ENCODE results near the gene QSOX1. TPM values are rescaled to one million over a fixed set of nuclear protein-coding genes. Genes with fewer than 3 reads are reported as not detected.
A peak's percentile ranks its signal among the peaks of the same experiment; 100 is the strongest.

Gene QSOX1
- total RNA-seq, 1 experiment from 2014 or later: 135 TPM

- Mint-ChIP-seq H3K27ac (peak overlapping the region; percentile 15; the same call in 1 of the 2 replicates), H3K4me1 (0 out of 2 replicates have a peak, but pooled peaks cover 2% of the 10 kb centered on the region), H3K4me3 (no peak overlapping the region), H3K27me3 (ENCODE audit: low read depth) (no peaks in the 10 kb centered on the region), H3K9me3 (no peaks in the 10 kb centered on the region), H3K36me3 (no peaks in the 10 kb centered on the region)
- TF ChIP-seq, protein P1, sequence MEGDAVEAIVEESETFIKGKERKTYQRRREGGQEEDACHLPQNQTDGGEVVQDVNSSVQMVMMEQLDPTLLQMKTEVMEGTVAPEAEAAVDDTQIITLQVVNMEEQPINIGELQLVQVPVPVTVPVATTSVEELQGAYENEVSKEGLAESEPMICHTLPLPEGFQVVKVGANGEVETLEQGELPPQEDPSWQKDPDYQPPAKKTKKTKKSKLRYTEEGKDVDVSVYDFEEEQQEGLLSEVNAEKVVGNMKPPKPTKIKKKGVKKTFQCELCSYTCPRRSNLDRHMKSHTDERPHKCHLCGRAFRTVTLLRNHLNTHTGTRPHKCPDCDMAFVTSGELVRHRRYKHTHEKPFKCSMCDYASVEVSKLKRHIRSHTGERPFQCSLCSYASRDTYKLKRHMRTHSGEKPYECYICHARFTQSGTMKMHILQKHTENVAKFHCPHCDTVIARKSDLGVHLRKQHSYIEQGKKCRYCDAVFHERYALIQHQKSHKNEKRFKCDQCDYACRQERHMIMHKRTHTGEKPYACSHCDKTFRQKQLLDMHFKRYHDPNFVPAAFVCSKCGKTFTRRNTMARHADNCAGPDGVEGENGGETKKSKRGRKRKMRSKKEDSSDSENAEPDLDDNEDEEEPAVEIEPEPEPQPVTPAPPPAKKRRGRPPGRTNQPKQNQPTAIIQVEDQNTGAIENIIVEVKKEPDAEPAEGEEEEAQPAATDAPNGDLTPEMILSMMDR (IDR thresholded peaks at IDR 0.05): no peak
- TF ChIP-seq, protein P2, sequence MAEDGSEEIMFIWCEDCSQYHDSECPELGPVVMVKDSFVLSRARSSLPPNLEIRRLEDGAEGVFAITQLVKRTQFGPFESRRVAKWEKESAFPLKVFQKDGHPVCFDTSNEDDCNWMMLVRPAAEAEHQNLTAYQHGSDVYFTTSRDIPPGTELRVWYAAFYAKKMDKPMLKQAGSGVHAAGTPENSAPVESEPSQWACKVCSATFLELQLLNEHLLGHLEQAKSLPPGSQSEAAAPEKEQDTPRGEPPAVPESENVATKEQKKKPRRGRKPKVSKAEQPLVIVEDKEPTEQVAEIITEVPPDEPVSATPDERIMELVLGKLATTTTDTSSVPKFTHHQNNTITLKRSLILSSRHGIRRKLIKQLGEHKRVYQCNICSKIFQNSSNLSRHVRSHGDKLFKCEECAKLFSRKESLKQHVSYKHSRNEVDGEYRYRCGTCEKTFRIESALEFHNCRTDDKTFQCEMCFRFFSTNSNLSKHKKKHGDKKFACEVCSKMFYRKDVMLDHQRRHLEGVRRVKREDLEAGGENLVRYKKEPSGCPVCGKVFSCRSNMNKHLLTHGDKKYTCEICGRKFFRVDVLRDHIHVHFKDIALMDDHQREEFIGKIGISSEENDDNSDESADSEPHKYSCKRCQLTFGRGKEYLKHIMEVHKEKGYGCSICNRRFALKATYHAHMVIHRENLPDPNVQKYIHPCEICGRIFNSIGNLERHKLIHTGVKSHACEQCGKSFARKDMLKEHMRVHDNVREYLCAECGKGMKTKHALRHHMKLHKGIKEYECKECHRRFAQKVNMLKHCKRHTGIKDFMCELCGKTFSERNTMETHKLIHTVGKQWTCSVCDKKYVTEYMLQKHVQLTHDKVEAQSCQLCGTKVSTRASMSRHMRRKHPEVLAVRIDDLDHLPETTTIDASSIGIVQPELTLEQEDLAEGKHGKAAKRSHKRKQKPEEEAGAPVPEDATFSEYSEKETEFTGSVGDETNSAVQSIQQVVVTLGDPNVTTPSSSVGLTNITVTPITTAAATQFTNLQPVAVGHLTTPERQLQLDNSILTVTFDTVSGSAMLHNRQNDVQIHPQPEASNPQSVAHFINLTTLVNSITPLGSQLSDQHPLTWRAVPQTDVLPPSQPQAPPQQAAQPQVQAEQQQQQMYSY (CRISPR knock-in tag; IDR thresholded peaks at IDR 0.05): no peak
- no peak for TF ChIP-seq ERG (CRISPR knock-in tag; IDR thresholded peaks at IDR 0.05)
- TF ChIP-seq ESRRA (CRISPR knock-in tag; IDR thresholded peaks at IDR 0.05; ENCODE audit: borderline replicate concordance): no peak
- TF ChIP-seq ARID4B (CRISPR knock-in tag; IDR thresholded peaks at IDR 0.05; ENCODE audit: borderline replicate concordance): no peak
- TF ChIP-seq MYBL2 (CRISPR knock-in tag; IDR thresholded peaks at IDR 0.05): no peak
- TF ChIP-seq, protein P3, sequence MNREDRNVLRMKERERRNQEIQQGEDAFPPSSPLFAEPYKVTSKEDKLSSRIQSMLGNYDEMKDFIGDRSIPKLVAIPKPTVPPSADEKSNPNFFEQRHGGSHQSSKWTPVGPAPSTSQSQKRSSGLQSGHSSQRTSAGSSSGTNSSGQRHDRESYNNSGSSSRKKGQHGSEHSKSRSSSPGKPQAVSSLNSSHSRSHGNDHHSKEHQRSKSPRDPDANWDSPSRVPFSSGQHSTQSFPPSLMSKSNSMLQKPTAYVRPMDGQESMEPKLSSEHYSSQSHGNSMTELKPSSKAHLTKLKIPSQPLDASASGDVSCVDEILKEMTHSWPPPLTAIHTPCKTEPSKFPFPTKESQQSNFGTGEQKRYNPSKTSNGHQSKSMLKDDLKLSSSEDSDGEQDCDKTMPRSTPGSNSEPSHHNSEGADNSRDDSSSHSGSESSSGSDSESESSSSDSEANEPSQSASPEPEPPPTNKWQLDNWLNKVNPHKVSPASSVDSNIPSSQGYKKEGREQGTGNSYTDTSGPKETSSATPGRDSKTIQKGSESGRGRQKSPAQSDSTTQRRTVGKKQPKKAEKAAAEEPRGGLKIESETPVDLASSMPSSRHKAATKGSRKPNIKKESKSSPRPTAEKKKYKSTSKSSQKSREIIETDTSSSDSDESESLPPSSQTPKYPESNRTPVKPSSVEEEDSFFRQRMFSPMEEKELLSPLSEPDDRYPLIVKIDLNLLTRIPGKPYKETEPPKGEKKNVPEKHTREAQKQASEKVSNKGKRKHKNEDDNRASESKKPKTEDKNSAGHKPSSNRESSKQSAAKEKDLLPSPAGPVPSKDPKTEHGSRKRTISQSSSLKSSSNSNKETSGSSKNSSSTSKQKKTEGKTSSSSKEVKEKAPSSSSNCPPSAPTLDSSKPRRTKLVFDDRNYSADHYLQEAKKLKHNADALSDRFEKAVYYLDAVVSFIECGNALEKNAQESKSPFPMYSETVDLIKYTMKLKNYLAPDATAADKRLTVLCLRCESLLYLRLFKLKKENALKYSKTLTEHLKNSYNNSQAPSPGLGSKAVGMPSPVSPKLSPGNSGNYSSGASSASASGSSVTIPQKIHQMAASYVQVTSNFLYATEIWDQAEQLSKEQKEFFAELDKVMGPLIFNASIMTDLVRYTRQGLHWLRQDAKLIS (CRISPR knock-in tag; IDR thresholded peaks at IDR 0.05; ENCODE audit: borderline replicate concordance): no peak
- TF ChIP-seq, protein P4, sequence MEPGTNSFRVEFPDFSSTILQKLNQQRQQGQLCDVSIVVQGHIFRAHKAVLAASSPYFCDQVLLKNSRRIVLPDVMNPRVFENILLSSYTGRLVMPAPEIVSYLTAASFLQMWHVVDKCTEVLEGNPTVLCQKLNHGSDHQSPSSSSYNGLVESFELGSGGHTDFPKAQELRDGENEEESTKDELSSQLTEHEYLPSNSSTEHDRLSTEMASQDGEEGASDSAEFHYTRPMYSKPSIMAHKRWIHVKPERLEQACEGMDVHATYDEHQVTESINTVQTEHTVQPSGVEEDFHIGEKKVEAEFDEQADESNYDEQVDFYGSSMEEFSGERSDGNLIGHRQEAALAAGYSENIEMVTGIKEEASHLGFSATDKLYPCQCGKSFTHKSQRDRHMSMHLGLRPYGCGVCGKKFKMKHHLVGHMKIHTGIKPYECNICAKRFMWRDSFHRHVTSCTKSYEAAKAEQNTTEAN (CRISPR knock-in tag; IDR thresholded peaks at IDR 0.05): no peak
- TF ChIP-seq ZNF138 (CRISPR knock-in tag; conservative IDR thresholded peaks at IDR 0.05): no peak
- TF ChIP-seq, protein P5, sequence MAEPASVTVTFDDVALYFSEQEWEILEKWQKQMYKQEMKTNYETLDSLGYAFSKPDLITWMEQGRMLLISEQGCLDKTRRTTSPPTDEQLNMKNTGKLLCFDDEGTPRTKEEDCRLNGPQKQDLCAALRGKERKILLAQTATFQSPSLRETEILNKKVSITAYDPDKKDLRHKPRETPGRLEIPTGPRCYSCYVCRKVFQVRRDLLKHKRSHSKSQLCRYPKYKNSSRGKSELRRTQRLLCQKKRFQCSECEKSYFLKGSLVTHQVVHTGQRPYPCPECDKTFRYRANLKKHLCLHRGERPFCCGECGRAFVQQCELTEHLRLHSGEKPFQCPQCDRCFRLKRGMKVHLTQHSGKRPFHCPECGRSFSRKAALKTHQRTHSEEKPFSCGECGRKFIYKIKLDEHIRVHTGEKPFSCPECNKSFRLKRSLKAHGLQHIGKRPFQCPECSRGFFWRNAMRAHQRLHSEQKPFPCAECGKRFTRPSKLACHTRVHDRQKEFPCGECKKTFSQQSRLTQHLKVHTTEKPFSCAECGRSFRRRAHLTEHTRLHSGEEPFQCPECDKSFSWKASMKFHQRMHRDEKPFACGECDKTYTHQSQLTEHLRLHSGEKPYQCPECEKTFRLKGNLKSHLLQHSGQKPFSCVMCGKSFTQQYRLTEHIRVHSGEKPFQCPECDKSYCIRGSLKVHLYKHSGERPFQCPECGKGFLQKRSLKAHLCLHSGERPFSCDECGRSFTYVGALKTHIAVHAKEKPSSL (CRISPR knock-in tag; conservative IDR thresholded peaks at IDR 0.05): no peak
- TF ChIP-seq JUN (CRISPR knock-in tag; IDR thresholded peaks at IDR 0.05): no peak
- POLR2A ChIA-PET: no interaction called here
- DNase-seq (ENCODE audit: low spot score) (no peak), ATAC-seq (no peak)
- CTCF ChIA-PET: interaction anchor here (1.1 kb wide), 1 partner anchor 59 kb away, joined by 3 read pairs; no protein-coding TSS in a partner anchor
These were observed 21.1 kb downstream of the QSOX1 start for GRCh38 chr1:180175806-180176205.

Data from WTC11 (cell line).